SK-MEL-5 (cell line): ENCODE data around the gene SVIL. TPM values are rescaled to one million over a fixed set of nuclear protein-coding genes. Genes with fewer than 3 reads are reported as not detected.
"Not testable (repeated sequence)": the region's sequence is repeated elsewhere in the genome, so short reads cannot be mapped to it uniquely, and the experiment has no call there.

Source experiments
- DNase-seq: peaks from one replicate; pipeline ENCODE4 v3.0.0-alpha.2; 2016; ENCODE audit warnings: low read depth, low spot score
- in situ Hi-C: cut with HindIII; loops from 2 replicates; pipeline ENCODE4 v1.10.0; 2016; ENCODE audit warnings: low sequenced_read_pairs, high pct_unique_total_duplicates, low pct_unique_long_range_greater_than_20kb
- total RNA-seq: library from RNA; depleted of rRNA; stranded (reverse); fragments of >200 nt; shearing (Covaris generic); gene quantifications from 2 replicates; pipeline ENCODE4 v1.2.3, GENCODE V29; 2014

The SVIL gene
- total RNA-seq, 1 experiment from 2014 or later = 12.0 TPM

DNA sequence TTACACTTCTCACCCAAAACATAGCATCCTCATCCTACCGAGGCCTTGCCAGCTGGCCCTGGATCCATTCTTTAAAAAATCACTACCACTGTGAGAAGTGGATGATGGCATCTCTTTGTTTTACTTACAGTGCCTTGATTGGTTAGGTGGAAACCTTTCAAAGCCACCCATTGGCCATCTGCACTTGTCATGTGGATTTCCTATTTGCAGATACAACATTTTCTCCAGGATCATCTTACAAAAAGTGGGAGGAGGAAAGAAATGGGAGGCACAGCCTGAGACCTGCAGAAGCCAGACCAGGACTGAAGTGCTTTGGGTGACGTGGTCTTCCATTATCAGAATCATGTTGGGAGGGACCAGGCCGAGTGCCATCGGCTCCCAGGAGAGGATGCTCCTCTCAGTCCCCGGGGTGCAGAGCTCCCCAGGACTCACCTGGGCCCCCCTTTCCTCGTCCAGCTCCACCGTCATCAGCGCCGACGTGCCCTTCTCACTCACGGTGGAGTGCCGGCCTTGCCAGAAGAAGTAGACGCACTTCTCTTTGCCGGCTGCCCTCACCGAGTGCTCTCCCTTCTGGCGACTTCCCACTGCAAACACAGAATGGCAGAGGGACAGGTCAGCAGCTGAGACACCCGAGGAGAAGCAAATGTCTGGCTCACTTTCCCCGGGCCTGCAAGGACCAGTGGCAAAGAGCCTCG is 161.2 kb downstream of the SVIL start:
- in situ Hi-C loops = no loop called here
- no peak for DNase-seq

GRCh38 chr10:29473087-29473356 is 161.7 kb downstream of the SVIL start:
- no peak for DNase-seq
- in situ Hi-C loops = no loop called here

- in situ Hi-C loops = no loop called here
- no peak for DNase-seq
Measured at GRCh38 chr10:29472301-29473086, 162.3 kb downstream of the SVIL start.

DNA sequence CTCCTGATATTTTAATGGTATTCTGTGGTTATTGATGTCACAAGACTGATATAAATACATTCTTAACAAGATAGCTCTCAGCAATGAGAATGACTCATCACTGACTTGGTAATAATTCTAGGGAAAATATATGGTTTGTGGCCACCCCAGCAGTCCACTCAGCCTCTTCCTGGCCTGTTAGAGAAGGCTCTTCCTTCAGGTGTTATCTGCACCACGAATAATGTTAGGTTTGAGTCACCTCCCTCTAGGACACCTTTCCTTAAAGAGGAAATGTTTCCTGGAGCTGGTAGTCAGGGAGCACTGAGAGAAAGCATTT is 163.3 kb downstream of the SVIL start:
- peak; percentile 41 for DNase-seq
- in situ Hi-C loops = no loop called here

- in situ Hi-C loops = no loop called here
- DNase-seq = peak; percentile 1
Measured at GRCh38 chr10:29470843-29471543, 163.8 kb downstream of the SVIL start.

GRCh38 chr10:29470355-29470705 is 164.4 kb downstream of the SVIL start:
- no peak for DNase-seq
- in situ Hi-C loops = no loop called here

GRCh38 chr10:29469481-29470354 is 165.1 kb downstream of the SVIL start:
- in situ Hi-C loops = no loop called here
- DNase-seq = no peak

- in situ Hi-C loops = no loop called here
- no peak for DNase-seq
Measured at GRCh38 chr10:29465384-29465783, 169.4 kb downstream of the SVIL start.

- DNase-seq, in situ Hi-C loops: not testable (repeated sequence)
Measured at GRCh38 chr10:29464671-29465171, 170.1 kb downstream of the SVIL start.

DNA sequence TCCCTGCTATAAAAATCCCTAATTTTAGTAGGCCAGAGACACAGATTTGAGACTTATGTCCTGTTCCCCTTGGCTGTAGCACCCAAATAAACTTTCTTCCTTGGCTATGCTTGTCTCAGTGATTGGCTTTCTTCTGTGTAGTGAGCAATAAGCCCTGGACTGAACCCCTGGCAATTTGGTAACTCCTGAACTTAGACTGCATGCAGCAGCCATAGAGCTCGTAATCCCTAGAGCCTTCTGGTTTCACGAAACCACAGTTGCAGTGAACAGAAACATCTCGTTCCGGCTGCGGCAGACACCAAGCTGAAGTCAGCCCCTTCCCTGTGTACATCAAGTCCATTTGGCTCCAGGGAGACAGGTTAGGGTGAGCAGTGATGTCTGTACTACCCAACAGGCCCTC is 173.7 kb downstream of the SVIL start:
- DNase-seq = no peak
- in situ Hi-C loops = no loop called here

GRCh38 chr10:29458190-29458589 is 176.6 kb downstream of the SVIL start:
- in situ Hi-C loops, DNase-seq: not testable (repeated sequence)

- DNase-seq = no peak
- in situ Hi-C loops = no loop called here
Measured at GRCh38 chr10:29455095-29455494, 179.7 kb downstream of the SVIL start.

DNA sequence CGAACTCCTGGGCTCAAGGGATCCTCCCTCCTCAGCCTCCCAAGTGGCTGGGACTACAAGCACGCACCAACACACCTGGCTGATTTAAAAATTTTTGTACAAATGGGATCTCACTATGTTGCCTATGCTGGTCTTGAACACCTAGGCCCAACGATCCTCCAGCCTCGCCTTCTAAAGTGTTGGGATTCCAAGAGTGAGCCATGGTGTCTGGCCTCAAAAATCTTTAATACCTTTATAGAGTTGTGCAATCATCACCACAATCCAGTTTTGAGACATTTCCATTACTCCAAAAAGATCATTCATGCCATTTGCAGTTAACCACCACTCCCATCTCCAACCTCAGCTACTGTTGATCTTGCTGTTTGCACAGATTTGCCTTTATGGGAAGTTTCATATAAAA is 180.5 kb downstream of the SVIL start:
- in situ Hi-C loops = no loop called here

GRCh38 chr10:29452546-29452945 is 182.2 kb downstream of the SVIL start:
- DNase-seq = no peak
- in situ Hi-C loops = no loop called here

More for the DNA sequence above, 180.5 kb downstream of the SVIL start:
- DNase-seq = no peak

GRCh38 chr10:29451946-29452345 is 182.8 kb downstream of the SVIL start:
- no peak for DNase-seq
- in situ Hi-C loops = no loop called here

DNA sequence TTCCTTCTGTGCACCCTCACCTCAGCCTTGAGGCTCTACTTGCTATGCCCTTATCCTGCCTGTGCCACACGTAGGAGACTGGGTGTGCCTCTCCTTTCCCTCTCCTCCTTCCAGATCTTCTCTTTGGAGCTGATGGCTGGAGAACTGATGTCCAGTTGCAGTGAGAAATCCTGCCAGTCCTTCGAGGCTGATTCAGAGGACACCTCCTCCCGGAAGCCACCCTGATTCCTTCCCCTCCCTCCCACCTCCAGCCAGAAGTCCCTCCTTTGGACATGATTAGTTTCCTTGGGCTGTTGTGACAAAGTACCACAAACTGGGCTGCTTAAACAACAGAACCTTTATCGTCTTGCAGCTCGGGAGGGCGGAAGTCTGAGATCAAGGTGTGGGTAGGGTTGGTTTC is 184.4 kb downstream of the SVIL start:
- no peak for DNase-seq
- in situ Hi-C loops = no loop called here

- in situ Hi-C loops = not testable (repeated sequence)
- peak; percentile 72 for DNase-seq
Measured at GRCh38 chr10:29448756-29449592, 185.8 kb downstream of the SVIL start.
